Measurements from ENCODE around the gene ROBO2. TPM values are rescaled to one million over a fixed set of nuclear protein-coding genes. Genes with fewer than 3 reads are reported as not detected.
A peak's percentile ranks its signal among the peaks of the same experiment; 100 is the strongest.

Gene ROBO2
- total and polyA plus RNA-seq, 2 experiments from 2014 or later: 1.2 to 14.3 TPM

DNA sequence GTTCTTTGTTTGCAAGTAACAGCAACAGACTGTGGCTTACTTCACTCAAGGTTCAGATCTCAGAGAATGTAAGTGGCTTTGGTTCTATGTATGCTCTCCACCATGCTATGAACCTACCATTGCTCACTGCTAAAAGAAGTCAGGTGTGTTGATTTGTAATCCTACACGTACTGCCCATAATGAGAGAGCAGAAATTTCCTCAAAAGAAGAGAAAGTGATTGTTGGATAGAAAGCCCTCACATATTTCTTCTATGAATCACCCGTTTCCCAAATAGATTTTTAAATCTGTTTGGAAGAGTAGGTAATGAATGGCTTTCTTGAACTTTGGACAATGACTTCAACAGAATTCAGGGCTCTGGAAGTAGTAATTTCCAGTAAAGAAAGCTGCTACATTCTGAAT lies 565.4 kb downstream of the ROBO2 start:
- Histone ChIP-seq H3K9me2 (replicated peaks; ENCODE audit: insufficient read depth) (no peaks in the 10 kb centered on the region), H3K79me2 (no peaks in the 10 kb centered on the region)
- 71% methylated on average over 2 of the region's 2 CpGs for WGBS (ENCODE audit: low lambda C conversion rate, missing lambda C conversion rate)

DNA sequence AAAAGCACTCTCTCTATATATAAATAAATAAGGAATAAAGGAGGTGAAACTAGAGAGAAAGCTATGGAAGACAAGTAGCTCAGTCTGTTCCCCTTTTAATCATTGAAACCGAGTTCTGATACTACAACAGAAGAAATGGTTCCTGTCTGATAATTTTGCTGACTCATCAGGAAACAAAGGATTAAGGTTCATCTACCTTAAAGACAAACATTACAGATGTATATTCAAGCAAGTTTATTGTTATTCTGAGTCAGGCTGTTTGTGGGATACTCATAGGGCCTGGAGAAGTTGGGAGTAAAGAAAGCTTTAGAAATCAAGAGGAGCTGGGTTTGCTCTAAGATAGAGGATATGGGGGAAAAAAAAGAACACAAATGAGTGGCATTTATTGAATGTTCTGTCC lies 566.0 kb downstream of the ROBO2 start:
- H2AFZ ChIP-seq: no peak overlapping the region
- H3K27ac ChIP-seq: peak overlapping the region; percentile 31
- no peaks in the 10 kb centered on the region for H3K79me2 ChIP-seq
- H3K4me2 ChIP-seq: peak overlapping the region; percentile 26
- whole genome bisulfite sequencing (ENCODE audit: low lambda C conversion rate, missing lambda C conversion rate): 81% methylated on average over 1 of the region's 1 CpG
- peaks cover 7% of the 10 kb centered on the region for H3K4me1 ChIP-seq (ENCODE audit: insufficient read depth)
- no peaks in the 10 kb centered on the region for H3K36me3 ChIP-seq (replicated peaks; ENCODE audit: insufficient read depth, low read depth)
- H3K9me3 ChIP-seq (ENCODE audit: low read depth): no peaks in the 10 kb centered on the region
- no peak for DNase-seq (ENCODE audit: low spot score)
- H4K20me1 ChIP-seq (ENCODE audit: insufficient read depth, poor library complexity, severe bottlenecking): no peaks in the 10 kb centered on the region
- no peak overlapping the region for H3K4me3 ChIP-seq
- no peak for TF ChIP-seq EZH2 (IDR thresholded peaks at IDR 0.05; ENCODE audit: borderline replicate concordance)
- TF ChIP-seq, protein P1, sequence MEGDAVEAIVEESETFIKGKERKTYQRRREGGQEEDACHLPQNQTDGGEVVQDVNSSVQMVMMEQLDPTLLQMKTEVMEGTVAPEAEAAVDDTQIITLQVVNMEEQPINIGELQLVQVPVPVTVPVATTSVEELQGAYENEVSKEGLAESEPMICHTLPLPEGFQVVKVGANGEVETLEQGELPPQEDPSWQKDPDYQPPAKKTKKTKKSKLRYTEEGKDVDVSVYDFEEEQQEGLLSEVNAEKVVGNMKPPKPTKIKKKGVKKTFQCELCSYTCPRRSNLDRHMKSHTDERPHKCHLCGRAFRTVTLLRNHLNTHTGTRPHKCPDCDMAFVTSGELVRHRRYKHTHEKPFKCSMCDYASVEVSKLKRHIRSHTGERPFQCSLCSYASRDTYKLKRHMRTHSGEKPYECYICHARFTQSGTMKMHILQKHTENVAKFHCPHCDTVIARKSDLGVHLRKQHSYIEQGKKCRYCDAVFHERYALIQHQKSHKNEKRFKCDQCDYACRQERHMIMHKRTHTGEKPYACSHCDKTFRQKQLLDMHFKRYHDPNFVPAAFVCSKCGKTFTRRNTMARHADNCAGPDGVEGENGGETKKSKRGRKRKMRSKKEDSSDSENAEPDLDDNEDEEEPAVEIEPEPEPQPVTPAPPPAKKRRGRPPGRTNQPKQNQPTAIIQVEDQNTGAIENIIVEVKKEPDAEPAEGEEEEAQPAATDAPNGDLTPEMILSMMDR (IDR thresholded peaks at IDR 0.05; ENCODE audit: poor library complexity): no peak
- no peak for TF ChIP-seq EZH2phosphoT487 (IDR thresholded peaks at IDR 0.05; ENCODE audit: low read depth, severe bottlenecking, unreplicated experiment)
- H3K27me3 ChIP-seq: no peaks in the 10 kb centered on the region
- no peaks in the 10 kb centered on the region for H3K9me2 ChIP-seq (replicated peaks; ENCODE audit: insufficient read depth)

More for the DNA sequence above, 565.4 kb downstream of the ROBO2 start:
- Histone ChIP-seq H3K27me3 (no peaks in the 10 kb centered on the region), H3K36me3 (replicated peaks; ENCODE audit: insufficient read depth, low read depth) (no peaks in the 10 kb centered on the region), H3K4me1 (ENCODE audit: insufficient read depth) (peaks cover 7% of the 10 kb centered on the region), H3K27ac (peak overlapping the region; percentile 31), H3K4me3 (no peak overlapping the region), H4K20me1 (ENCODE audit: insufficient read depth, poor library complexity, severe bottlenecking) (no peaks in the 10 kb centered on the region), H3K4me2 (no peak overlapping the region), H2AFZ (no peak overlapping the region), H3K9me3 (ENCODE audit: low read depth) (no peaks in the 10 kb centered on the region)
- DNase-seq (ENCODE audit: low spot score): peak; percentile 5
- TF ChIP-seq EZH2 (IDR thresholded peaks at IDR 0.05; ENCODE audit: borderline replicate concordance): no peak
- TF ChIP-seq EZH2phosphoT487 (IDR thresholded peaks at IDR 0.05; ENCODE audit: low read depth, severe bottlenecking, unreplicated experiment): no peak
- TF ChIP-seq, protein P1 (IDR thresholded peaks at IDR 0.05; ENCODE audit: poor library complexity): no peak

DNA sequence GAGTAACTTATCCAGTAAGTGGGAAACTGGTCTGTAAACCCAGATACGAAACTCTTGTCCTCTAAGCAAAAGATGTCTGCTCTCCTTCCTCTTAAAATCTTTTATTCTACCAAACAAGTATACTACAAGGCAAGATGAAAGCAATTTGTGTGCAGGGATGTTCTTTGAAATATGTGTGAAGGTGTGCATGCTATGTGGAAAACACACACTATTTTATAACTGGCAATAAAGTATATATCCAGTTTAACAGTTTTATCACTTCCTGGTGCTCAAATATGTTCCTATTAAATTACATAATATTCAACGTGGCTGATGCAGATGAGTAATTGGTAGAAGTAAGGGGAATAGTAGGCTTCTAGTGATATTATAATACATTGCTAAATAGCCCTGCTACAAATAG lies 566.5 kb downstream of the ROBO2 start:
- no peaks in the 10 kb centered on the region for H3K36me3 ChIP-seq (replicated peaks; ENCODE audit: insufficient read depth, low read depth)
- H3K4me2 ChIP-seq: no peak overlapping the region
- WGBS (ENCODE audit: low lambda C conversion rate, missing lambda C conversion rate): 74% methylated on average over 2 of the region's 2 CpGs
- no peak for DNase-seq (ENCODE audit: low spot score)
- H4K20me1 ChIP-seq (ENCODE audit: insufficient read depth, poor library complexity, severe bottlenecking): no peaks in the 10 kb centered on the region
- H3K79me2 ChIP-seq: no peaks in the 10 kb centered on the region
- no peak overlapping the region for H3K4me3 ChIP-seq
- no peaks in the 10 kb centered on the region for H3K9me3 ChIP-seq (ENCODE audit: low read depth)
- no peaks in the 10 kb centered on the region for H3K27me3 ChIP-seq
- H3K4me1 ChIP-seq (ENCODE audit: insufficient read depth): peaks cover 7% of the 10 kb centered on the region
- TF ChIP-seq EZH2 (IDR thresholded peaks at IDR 0.05; ENCODE audit: borderline replicate concordance): no peak
- TF ChIP-seq, protein P1 (IDR thresholded peaks at IDR 0.05; ENCODE audit: poor library complexity): no peak
- no peak for TF ChIP-seq EZH2phosphoT487 (IDR thresholded peaks at IDR 0.05; ENCODE audit: low read depth, severe bottlenecking, unreplicated experiment)
- no peak overlapping the region for H2AFZ ChIP-seq
- no peak overlapping the region for H3K27ac ChIP-seq
- H3K9me2 ChIP-seq (replicated peaks; ENCODE audit: insufficient read depth): no peaks in the 10 kb centered on the region

DNA sequence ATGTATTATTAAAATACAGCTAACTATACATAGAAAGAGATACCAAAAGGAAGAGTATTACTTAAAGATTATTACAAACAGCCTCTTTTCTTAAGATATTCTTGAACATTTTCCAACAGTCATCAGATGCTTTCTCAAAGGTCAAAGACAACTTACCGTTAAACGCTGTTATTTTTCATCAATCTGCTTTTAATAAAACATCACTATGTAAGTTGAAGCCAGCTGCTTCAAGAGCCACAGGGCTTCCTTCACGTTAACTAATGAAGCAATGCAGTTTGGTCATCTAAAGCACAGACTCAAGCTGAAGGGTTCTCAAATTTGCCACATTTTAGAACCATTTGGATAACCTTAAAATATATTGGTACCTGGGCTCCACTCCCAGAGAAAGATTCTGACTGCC lies 578.8 kb downstream of the ROBO2 start:
- no peak for DNase-seq (ENCODE audit: low spot score)
- TF ChIP-seq, protein P1 (IDR thresholded peaks at IDR 0.05; ENCODE audit: poor library complexity): no peak
- TF ChIP-seq EZH2 (IDR thresholded peaks at IDR 0.05; ENCODE audit: borderline replicate concordance) (no peak), EZH2phosphoT487 (IDR thresholded peaks at IDR 0.05; ENCODE audit: low read depth, severe bottlenecking, unreplicated experiment) (no peak)
- no peaks in the 10 kb centered on the region for H4K20me1 ChIP-seq (ENCODE audit: insufficient read depth, poor library complexity, severe bottlenecking)
- H3K9me2 ChIP-seq (replicated peaks; ENCODE audit: insufficient read depth): no peaks in the 10 kb centered on the region
- 82% methylated on average over 3 of the region's 3 CpGs for WGBS (ENCODE audit: low lambda C conversion rate, missing lambda C conversion rate)
- H3K9me3 ChIP-seq (ENCODE audit: low read depth): no peaks in the 10 kb centered on the region
- no peaks in the 10 kb centered on the region for H3K79me2 ChIP-seq
- no peak overlapping the region for H3K4me3 ChIP-seq
- H3K36me3 ChIP-seq (replicated peaks; ENCODE audit: insufficient read depth, low read depth): no peaks in the 10 kb centered on the region
- no peak overlapping the region for H3K4me2 ChIP-seq
- no peaks in the 10 kb centered on the region for H3K4me1 ChIP-seq (ENCODE audit: insufficient read depth)
- no peaks in the 10 kb centered on the region for H3K27me3 ChIP-seq
- no peak overlapping the region for H2AFZ ChIP-seq
- no peak overlapping the region for H3K27ac ChIP-seq

Measured in hepatocyte (in vitro differentiated cells).